HepG2 (cell line): ENCODE results near the gene SPATA31E1. TPM values are rescaled to one million over a fixed set of nuclear protein-coding genes. Genes with fewer than 3 reads are reported as not detected.
"Not testable (repeated sequence)": the region's sequence is repeated elsewhere in the genome, so short reads cannot be mapped to it uniquely, and the experiment has no call there.

Experiments used
- ATAC-seq: fragments of 200-7000 bp; cut with Tn5 transposase; 3 replicates; pipeline ENCODE4 v1.9.1; 2020; ENCODE audit warnings: mild to moderate bottlenecking, moderate library complexity
- BruUV-seq: library from RNA; stranded (reverse); fragments of 400-500 nt; replicated peaks from 2 replicates; lab custom pipeline; 2021; lab: Mats Ljungman, UMichigan
- CTCF ChIA-PET: fragments of 300-600 bp; formaldehyde crosslinking; extraction: SDS; loops from one replicate; lab custom pipeline; 2021; ENCODE audit warnings: low total read pairs, inconsistent platforms, low intra/inter-chr PET ratio; lab: Yijun Ruan, JAX
- POLR2A ChIA-PET: fragments of 350-600 bp; sonication (Branson Sonifier 250); formaldehyde crosslinking; loops from one replicate; lab custom pipeline; 2020; ENCODE audit warnings: antibody characterized with exemption, inconsistent platforms; lab: Yijun Ruan, JAX
- DNase-seq: peaks from one replicate; pipeline ENCODE4 v3.0.0-alpha.2; 2015; ENCODE audit warnings: low spot score
- FAIRE-seq: peaks from 3 replicates; lab custom pipeline; 2011; peaks lifted over from hg19 to GRCh38; lab: Jason Lieb, UNC
- H2AFZ ChIP-seq: one replicate; pipeline ENCODE4 v1.6.1; 2011; ENCODE audit warnings: low read length, inconsistent platforms
- H3K27ac ChIP-seq: fragments of 300-600 bp; 3 replicates; pipeline ENCODE4 v1.8.0; 2011; ENCODE audit warnings: mixed run types, mild to moderate bottlenecking, mixed read lengths, low read length, inconsistent platforms; ENCODE audit not compliant: insufficient read depth; ENCODE audit errors: extremely low read length
- H3K27me3 ChIP-seq, 2 experiments: fragments of 200-600 bp in 1 of 2; 2 replicates in 1 of 2; 3 replicates in 1 of 2; pipeline versions ENCODE4 v1.6.0 to v1.8.0; 2011; ENCODE audit warnings: low read length in 2 of 2, mild to moderate bottlenecking in 2 of 2, moderate library complexity in 2 of 2, inconsistent platforms in 1 of 2; ENCODE audit not compliant: insufficient read depth in 2 of 2, control insufficient read depth in 1 of 2
- H3K36me3 ChIP-seq, 2 experiments: fragments of 200-600 bp in 1 of 2; replicated peaks in 1 of 2; 2 replicates in 1 of 2; 3 replicates in 1 of 2; pipeline versions ENCODE4 v1.5.1 to v1.8.0; 2011; ENCODE audit warnings: low read length in 2 of 2, inconsistent platforms in 1 of 2; ENCODE audit not compliant: insufficient read depth in 2 of 2, control insufficient read depth in 1 of 2
- H3K4me1 ChIP-seq: 2 replicates; pipeline ENCODE4 v1.5.1; 2012; ENCODE audit warnings: low read length, inconsistent platforms; ENCODE audit not compliant: insufficient read depth
- H3K4me2 ChIP-seq: 2 replicates; pipeline ENCODE4 v1.6.0; 2011; ENCODE audit warnings: low read depth, low read length, inconsistent platforms
- H3K4me3 ChIP-seq, 3 experiments: fragments of 200-600 bp in 1 of 3; sonication (generic), shearing (Covaris generic) in 1 of 3; replicated peaks in 1 of 3; 2 replicates each; pipeline ENCODE4 v1.5.1; 2011 to 2016; ENCODE audit warnings: low read length in 3 of 3, inconsistent platforms in 2 of 3, low read depth in 2 of 3, mild to moderate bottlenecking in 2 of 3, control low read depth in 1 of 3, mixed read lengths in 1 of 3; ENCODE audit not compliant: insufficient read depth in 1 of 3
- H3K79me2 ChIP-seq: one replicate; pipeline ENCODE4 v1.6.1; 2011; ENCODE audit warnings: low read length, inconsistent platforms; ENCODE audit not compliant: insufficient read depth
- H3K9ac ChIP-seq: 2 replicates; pipeline ENCODE4 v1.6.0; 2011; ENCODE audit warnings: mild to moderate bottlenecking, low read depth, low read length, inconsistent platforms; ENCODE audit not compliant: insufficient read depth
- H3K9me3 ChIP-seq: 2 replicates; pipeline ENCODE4 v1.5.1; 2012; ENCODE audit warnings: mild to moderate bottlenecking, low read length
- H4K20me1 ChIP-seq: 2 replicates; pipeline ENCODE4 v1.6.0; 2011; ENCODE audit warnings: inconsistent platforms, mild to moderate bottlenecking, low read length, moderate library complexity; ENCODE audit not compliant: insufficient read depth
- ATF5 ChIP-seq: sonication (generic); formaldehyde crosslinking; IDR thresholded peaks from 2 replicates; pipeline ENCODE4 v1.4.0; 2020; ENCODE audit warnings: mild to moderate bottlenecking, low read depth, missing genetic modification reagents
- HHEX ChIP-seq: IDR thresholded peaks from 2 replicates; pipeline ENCODE4 v1.6.1; 2016; ENCODE audit warnings: control low read depth
- TMF1 ChIP-seq: sonication (generic); formaldehyde crosslinking; IDR thresholded peaks from 2 replicates; pipeline ENCODE4 v1.8.1; 2022; ENCODE audit warnings: low read depth, missing genetic modification reagents
- ZNF614 ChIP-seq: IDR thresholded peaks from 2 replicates; pipeline ENCODE4 v1.6.1; 2018; ENCODE audit warnings: missing biosample characterization, missing genetic modification reagents, inconsistent platforms, borderline replicate concordance
- WGBS: methylation state at CpG from one replicate; pipeline ENCODE4 v1.1.6; 2017; ENCODE audit warnings: low lambda C conversion rate; 5-methylcytosine and 5-hydroxymethylcytosine counted together
- in situ Hi-C: cut with HindIII; loops from 2 replicates; pipeline ENCODE4 v1.10.0; 2017; ENCODE audit warnings: low pct_unique_long_range_greater_than_20kb; ENCODE audit not compliant: extremely low pct_ligation_motif_present
- intact Hi-C: fragments of 100-400 bp; cut with micrococcal nuclease; formaldehyde crosslinking; loops from one replicate; pipeline ENCODE4 v1.10.0; 2022; ENCODE audit not compliant: unreplicated experiment
- polyA plus RNA-seq, 8 experiments: library from polyadenylated mRNA; depleted of rRNA in 3 of 8; stranded (reverse) in 7 of 8; unstranded in 1 of 8; fragments of >200 nt; fragmentation: Illumina TruSeq in 4 of 8; extraction: Trizol in 4 of 8; gene quantifications; 2 replicates each; pipeline versions ENCODE4 v1.2.1 to v1.2.3, GENCODE V29; 2011 to 2016; ENCODE audit warnings: low read depth in 4 of 8, missing spikeins in 1 of 8, mixed read lengths in 1 of 8; ENCODE audit not compliant: insufficient read depth in 1 of 8
- total RNA-seq, 5 experiments: library from RNA; depleted of rRNA; stranded (reverse); fragments of >200 nt; fragmentation: Illumina TruSeq; extraction: Trizol; gene quantifications; 2 replicates each; pipeline ENCODE4 v1.2.3, GENCODE V29; 2016; ENCODE audit warnings: low read depth in 1 of 5

Gene SPATA31E1
- total and polyA plus RNA-seq, 2 of the 13 experiments (the other 11 are each of a cell fraction or from before 2014, with no cell fraction given), result not detected

DNA sequence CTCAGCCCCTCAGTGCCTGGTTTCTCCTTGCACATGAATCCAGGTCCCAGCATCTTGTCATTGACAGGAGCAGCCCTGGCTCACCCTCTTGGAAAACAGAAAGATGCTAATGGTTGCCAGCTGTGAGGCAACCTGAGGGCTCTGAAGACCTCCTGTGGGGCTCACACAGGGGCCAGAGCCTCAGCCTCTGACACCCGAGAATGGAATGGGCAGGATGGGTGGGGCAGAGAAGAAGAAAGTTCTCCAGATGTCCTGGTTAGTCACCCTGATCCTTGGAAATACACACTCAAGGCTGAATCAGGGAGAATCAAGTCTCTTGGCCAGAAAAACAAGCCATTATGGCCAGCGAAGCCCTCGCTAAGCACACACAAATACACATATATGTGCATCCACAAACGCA is 32.3 kb upstream of the SPATA31E1 start:
- Histone ChIP-seq H3K27ac (no peak overlapping the region), H3K79me2 (no peaks in the 10 kb centered on the region), H3K4me2 (no peak overlapping the region), H3K4me1 (no peaks in the 10 kb centered on the region), H4K20me1 (no peaks in the 10 kb centered on the region), H3K9ac (no peak overlapping the region), H3K9me3 (no peaks in the 10 kb centered on the region), H3K4me3 (no peak overlapping the region), H3K27me3 (peaks cover 1 to 4% of the 10 kb centered on the region in 2 experiments; a peak in 1 of 5 replicates), H3K36me3 (no peaks in the 10 kb centered on the region), H2AFZ (no peak overlapping the region)
- 0% methylated on average over 3 of the region's 4 CpGs for WGBS
- TF ChIP-seq TMF1 (CRISPR knock-in tag) (no peak), ZNF614 (CRISPR knock-in tag) (no peak), ATF5 (no peak), HHEX (CRISPR knock-in tag) (no peak)
- ATAC-seq (no peak), DNase-seq (no peak), FAIRE-seq (no peak)
- ChIA-PET POLR2A (no interaction called here), CTCF (no interaction called here)
- in situ Hi-C loops (no loop called here), intact Hi-C loops (no loop called here)
- BruUV-seq, result no TSS peak

GRCh38 chr9:87851186-87851585 is 31.5 kb upstream of the SPATA31E1 start:
- H3K79me2 ChIP-seq, H3K4me3 ChIP-seq, H2AFZ ChIP-seq, H3K9me3 ChIP-seq, intact Hi-C loops, H3K36me3 ChIP-seq, CTCF ChIA-PET, H3K4me2 ChIP-seq, H3K9ac ChIP-seq, DNase-seq, POLR2A ChIA-PET, H3K27me3 ChIP-seq, FAIRE-seq, H4K20me1 ChIP-seq, BruUV-seq, in situ Hi-C loops, H3K4me1 ChIP-seq, ATAC-seq, H3K27ac ChIP-seq: not testable (repeated sequence)
- 45% methylated on average over 2 of the region's 4 CpGs for WGBS
